Ecto neural progenitor cell (in vitro differentiated cells): Measurements from ENCODE around the gene IDH2.
"Not testable (repeated sequence)": the region's sequence is repeated elsewhere in the genome, so short reads cannot be mapped to it uniquely, and the experiment has no call there.

Experiments
- DNase-seq: peaks from one replicate; pipeline ENCODE4 v3.0.0-alpha.2; 2018; ENCODE audit warnings: low spot score

Gene IDH2

DNA sequence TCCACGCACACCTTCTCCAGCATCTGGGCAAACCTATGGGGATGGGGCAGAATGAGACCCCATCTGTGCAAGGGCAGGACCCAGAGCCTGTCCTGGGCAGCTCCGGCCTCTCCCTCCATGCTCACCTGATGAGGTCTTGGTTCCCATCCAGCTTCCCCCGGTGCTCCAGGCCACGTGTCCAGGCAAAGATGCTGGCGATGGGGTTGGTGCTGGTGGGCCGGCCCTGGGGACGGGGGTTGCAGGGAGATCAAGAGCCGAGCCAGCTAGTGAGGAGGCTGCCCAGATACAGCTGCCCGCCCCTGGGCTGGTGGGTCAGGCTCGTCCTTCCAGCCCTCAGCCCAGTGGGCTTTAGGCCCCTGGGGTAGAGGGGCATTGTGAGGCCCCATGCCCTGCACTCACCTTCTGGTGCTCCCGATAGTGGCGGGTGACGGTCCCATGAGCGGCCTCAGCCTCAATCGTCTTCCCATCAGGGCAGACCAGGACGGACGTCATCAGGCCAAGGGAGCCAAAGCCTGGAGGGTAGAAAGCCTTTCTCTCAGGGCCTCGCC is 17.3 kb downstream of the IDH2 start:
- no peak for DNase-seq

DNA sequence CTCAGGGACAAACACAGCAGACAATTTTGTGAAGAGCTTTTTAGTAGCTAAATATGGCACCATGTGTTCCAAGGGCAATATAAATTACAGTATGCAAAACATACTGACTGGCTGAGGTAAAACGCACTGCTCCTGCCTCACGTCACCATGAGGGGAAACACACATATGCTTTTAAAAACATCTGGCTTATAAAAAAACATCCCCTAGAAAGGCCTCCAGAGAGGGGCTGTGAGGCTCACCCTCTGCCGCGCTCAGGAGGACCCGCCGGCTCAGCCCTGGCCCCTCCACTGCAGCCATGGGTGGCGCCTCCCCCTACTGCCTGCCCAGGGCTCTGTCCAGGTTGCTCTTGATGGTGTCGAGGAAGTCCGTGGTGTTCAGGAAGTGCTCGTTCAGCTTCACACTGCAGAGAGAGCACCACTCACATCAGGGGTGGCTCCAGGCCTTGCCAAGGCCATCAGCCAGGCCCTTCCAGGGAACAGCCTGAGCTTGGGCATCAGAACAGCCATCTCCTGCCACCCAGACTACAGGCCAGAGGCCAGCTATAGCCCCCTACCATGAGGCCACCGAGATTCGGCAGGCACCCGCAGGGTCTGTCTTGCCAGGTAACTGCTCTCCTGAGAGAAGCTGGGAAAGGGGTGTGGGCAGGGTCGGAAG is 18.2 kb downstream of the IDH2 start:
- DNase-seq = no peak

DNA sequence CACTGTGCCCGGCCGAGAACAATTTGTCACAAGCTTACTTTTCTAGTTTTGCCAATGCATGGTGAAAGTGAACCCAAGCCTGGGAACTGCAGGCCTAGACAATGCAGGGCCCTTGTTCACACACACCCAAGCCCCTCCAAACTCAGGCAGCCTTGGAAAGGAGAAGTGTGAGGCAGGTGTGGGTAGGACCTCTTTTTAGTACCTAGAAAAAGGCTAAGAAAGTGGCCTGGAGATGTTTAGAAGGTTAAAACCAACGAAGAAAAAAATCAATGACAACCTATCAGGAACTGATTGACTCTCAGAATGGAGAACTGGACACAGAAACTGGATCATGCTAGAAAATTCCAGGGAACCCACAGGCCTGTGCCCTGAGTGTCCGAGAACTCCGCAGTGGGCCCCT is 18.8 kb downstream of the IDH2 start:
- no peak for DNase-seq

DNA sequence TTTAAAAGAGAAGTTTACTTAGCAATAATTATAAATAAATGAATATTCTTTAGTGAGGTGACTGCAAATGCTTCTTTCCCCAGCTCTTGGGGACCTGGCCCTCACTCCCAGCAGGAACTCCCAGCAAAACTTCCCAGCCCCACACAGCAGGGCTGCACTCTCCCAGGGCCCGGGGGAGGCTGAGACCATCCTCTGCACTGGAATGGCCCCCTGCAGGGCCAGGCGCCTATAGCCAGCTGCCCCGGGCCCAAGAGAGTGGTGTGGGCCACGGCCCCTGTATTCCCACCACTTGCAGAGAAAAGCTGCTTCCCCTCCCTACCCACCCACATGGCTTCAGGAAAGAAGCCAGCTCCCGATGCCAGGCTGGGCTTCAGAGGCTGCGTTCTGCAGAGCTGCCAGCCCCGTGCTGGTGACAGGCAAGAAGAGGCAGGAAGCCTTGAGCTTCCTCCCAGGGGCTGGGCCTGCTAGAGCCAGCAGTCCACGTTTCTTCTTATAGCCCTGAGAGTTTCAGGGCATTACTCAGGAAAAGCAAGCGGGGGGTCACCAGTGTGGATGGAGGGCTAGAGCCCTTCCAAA is 20.0 kb downstream of the IDH2 start:
- no peak for DNase-seq

DNA sequence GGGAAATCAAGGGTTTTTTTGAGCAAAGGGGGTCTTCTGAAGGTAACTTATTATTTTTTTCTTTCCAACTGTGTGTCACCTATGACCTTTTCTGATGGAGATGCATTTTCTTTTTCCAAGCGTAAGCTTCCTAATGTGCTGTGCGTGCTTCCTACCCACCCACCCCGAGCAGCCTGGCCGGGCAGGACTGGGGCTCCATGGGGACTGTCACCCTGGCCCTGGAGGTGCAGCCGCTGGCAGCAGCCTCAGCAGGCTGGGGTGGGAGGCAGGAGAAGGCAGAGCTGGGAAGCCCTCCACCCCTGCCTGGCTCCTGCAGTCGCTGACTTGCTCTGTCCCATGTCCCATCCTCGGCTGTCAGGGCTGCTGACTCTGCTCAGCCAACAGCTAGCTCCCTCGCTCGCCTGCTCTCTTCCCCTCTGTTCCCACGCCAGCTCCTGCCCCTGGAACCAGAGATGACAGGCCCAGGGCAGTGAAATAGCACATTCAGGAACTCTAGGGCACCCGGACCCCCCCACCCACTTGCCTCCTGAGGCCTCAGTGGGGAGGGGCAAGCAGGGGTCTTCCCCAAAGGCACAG is 21.4 kb downstream of the IDH2 start:
- DNase-seq = no peak

- no peak for DNase-seq
Observed at GRCh38 chr15:90080458-90080755, 21.9 kb downstream of the IDH2 start.

DNA sequence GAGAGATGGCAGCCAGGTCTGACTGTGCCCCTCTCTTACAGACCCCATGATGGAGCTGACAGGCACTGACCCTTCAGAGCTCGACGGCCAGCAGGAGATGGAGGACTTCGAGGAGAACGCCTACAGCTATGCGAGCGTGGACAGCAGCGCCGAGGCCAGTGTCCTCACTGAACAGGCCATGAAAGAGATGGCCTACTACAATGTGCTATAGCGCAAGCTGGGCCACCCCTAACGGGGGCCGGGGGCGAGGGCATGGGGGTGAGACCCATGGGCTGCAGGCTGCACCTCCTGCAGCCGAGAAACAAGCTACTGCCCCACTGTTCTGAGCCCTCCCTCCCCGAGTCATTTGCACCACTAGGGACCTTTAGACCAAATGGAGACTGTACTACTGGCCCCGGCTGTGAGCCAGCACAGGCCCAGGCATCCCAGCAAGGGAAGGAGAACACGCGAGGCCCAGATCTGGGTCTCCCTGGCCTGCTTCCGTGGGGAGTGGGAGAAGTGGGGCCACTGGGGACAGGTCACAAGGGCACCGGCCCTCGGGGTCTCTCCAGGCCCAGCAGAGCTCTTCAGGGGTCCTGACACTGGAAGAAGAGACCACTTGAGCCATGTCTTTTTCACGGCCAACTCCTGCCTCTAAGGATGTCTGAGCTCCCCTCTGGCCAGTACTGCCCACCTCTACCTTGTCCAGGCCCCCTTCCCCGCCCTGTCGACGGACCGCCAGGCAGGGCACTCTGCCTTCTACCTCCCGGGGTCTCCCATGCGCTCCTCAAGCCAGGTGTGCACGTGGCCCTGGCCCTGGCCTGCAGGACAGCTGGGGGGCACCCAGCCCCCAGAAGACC is 22.4 kb downstream of the IDH2 start:
- DNase-seq = no peak

DNA sequence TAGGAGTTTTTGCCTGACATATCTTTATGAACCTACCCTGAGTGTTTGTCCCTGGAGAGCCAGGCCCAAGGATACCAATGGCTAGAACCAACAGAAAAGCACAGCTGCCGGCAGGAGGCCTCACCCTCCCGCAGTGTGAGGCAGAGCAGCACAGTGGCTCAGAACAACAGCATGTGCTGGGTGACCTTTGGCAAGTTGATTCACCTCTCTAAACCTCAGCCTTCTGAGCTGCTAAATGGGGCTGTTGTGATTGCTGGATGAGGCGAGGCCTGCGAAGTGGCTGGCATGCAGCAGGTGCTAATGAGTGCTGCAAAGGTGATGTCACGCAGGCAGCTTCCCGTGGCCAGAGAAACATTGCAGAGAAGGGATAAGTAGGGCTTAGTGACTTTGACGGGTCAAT is 23.3 kb downstream of the IDH2 start:
- no peak for DNase-seq

- no peak for DNase-seq
Observed at GRCh38 chr15:90076716-90077115, 25.6 kb downstream of the IDH2 start.

DNA sequence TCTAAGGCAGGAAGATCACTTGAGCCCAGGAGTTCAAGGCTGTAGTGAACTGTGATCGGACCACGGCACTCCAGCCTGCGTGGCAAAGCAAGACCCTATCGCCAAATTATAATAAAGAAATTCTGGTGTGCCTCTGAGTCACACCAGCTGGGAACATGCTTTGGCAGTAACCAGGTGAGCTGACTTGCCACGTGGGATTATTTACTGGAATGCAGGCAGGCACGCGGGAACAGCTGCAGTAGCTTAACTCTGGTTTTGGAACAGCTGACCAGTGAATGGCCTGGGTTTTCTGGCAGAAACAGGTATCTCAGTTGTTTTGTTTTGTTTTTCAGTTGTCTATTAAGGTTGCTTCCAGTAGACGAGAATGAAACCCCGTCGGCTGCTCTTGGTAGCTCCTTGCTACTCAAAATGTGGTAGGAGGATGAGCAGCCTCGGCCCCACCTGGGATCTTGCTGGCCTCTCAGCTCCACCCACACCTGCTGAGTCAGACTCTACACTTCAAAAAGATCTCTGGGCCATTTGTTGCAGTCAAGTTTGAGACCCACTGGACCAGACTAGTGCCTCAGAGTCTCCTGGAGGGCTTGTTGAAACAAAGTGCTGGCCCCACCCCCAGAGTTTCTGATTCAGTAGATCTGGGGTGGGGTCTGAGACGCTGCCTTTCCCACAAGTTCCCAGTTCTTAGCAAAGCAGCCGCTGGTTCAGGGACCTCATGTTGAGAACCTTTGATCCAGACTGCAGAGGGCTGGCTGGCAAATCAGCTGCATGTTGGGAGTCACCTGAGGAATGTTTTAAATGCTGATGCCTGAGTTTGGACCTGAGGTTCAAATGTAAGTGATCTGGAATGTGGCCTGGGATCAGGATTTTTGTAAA is 26.6 kb downstream of the IDH2 start:
- no peak for DNase-seq

DNA sequence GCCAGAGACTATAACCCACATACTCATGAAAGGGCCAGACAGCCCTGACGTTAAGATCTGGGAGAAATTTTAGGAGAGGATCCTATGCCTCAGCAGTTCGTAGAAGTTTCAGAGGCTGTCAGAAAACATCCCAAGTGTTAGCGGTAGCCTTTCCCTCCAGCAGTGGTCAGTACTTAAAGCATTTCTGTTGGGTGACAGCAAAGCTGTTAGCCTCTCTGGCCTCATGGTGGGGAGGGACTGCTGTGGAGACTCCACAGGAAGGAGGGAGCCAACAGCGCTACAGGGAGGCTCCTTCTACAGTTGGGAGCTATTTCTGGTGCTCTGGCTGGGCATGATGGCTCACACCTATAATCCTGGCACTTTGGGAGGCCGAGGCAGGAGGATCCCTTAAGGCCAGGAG is 27.4 kb downstream of the IDH2 start:
- DNase-seq = no peak

GRCh38 chr15:90074023-90074422 is 28.2 kb downstream of the IDH2 start:
- DNase-seq = no peak

DNA sequence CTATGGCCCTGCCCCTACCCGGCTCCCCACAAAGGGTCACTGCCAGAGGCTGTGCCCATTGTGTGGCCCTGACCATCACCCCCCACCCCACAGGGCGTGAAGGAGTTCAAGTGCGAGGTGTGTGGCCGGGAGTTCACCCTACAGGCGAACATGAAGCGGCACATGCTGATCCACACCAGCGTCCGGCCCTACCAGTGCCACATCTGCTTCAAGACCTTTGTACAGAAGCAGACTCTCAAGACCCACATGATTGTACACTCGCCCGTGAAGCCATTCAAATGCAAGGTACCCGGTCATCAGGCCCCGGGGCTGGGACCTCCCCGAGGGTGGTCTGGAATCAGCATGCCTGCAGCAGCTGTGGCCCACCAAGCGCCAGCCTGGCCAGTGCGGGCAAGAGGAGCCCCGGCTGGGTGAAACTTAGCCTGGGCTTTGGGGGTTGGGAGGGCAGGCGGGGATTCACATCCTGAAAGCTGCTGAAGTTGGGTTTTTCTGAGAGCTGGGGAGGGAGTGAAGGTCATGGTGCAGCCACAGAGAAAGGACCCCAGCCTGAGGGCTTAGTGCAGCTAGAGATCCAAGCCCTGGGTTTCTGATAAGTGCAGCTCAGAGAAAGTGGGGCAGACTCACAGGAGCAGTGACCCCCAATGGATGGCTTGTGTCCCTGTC is 29.2 kb downstream of the IDH2 start:
- peak; percentile 45 for DNase-seq

DNA sequence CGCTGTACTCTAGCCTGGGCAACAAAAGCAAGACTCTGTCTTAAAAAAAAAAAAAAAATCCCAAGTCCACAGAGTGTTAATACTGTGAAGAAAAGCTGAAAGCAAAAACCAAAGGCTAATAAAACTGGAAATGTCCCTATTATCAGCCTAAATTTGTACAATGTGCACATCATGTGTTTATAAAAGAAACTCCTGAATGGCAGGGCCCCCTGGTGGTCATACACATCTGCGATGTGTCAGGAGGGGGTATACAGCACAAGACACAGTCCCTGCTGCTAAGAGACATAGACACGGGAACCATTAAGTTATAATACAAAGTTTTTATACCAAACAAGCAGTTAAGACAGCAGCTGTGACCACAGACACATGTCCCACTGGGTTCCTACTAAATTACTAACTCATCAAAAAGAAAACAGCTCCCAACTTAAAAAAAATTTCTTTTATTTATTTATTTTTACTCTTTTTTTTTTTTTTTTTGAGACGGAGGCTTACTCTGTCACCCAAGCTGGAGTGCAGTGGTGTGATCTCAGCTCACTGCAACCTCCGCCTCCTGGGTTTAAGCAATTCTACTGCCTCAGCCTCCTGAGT is 31.0 kb downstream of the IDH2 start:
- DNase-seq = no peak

DNA sequence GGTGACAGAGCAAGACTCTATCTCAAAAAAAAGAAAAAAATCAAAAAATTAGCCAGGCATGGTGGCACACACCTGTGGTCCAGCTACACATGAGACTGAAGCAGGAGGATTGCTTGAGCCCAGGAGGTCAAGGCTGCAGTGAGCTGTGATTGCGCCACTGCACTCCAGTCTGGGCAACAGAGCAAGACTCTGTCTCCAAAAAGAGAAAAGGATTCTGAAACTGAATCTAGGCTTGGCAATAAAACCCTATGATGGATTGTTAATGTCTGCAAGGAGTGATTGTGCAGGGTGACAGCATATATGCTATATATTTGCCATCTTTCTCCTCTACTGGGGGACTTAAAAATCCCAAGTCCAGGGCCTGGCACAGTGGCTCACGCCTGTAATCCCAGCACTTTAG is 31.6 kb downstream of the IDH2 start:
- DNase-seq = not testable (repeated sequence)

DNA sequence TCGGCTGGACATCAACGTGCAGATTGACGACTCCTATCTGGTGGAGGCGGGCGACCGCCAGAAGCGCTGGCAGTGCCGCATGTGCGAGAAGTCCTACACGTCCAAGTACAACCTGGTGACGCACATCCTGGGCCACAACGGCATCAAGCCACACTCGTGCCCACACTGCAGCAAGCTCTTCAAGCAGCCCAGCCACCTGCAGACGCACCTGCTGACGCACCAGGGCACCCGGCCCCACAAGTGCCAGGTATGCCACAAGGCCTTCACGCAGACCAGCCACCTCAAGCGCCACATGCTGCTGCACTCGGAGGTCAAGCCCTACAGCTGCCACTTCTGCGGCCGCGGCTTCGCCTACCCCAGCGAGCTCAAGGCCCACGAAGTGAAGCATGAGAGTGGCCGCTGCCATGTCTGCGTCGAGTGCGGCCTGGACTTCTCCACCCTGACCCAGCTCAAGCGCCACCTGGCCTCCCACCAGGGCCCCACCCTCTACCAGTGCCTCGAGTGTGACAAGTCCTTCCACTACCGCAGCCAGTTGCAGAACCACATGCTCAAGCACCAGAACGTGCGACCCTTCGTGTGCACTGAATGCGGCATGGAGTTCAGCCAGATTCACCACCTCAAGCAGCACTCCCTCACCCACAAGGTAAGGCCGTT is 34.2 kb downstream of the IDH2 start:
- DNase-seq = no peak

GRCh38 chr15:90067181-90067952 is 34.9 kb downstream of the IDH2 start:
- no peak for DNase-seq

DNA sequence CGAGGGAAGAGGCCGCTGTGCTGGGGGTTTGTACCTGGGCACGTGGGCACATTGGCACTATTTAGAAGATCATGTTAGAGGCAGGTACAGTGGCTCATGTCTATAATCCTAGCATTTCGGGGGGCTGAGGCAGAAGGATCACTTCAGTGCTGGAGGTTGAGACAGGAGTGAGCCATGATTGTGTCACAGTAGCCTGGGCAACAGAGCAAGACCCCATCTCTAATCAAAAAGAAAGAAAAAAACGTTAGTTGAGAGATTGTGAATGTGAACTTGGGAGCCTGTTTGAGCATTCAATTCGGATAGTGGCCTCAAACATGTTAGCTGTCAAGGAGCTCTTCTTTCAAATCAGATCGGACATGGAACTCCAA is 36.6 kb downstream of the IDH2 start:
- DNase-seq = no peak

DNA sequence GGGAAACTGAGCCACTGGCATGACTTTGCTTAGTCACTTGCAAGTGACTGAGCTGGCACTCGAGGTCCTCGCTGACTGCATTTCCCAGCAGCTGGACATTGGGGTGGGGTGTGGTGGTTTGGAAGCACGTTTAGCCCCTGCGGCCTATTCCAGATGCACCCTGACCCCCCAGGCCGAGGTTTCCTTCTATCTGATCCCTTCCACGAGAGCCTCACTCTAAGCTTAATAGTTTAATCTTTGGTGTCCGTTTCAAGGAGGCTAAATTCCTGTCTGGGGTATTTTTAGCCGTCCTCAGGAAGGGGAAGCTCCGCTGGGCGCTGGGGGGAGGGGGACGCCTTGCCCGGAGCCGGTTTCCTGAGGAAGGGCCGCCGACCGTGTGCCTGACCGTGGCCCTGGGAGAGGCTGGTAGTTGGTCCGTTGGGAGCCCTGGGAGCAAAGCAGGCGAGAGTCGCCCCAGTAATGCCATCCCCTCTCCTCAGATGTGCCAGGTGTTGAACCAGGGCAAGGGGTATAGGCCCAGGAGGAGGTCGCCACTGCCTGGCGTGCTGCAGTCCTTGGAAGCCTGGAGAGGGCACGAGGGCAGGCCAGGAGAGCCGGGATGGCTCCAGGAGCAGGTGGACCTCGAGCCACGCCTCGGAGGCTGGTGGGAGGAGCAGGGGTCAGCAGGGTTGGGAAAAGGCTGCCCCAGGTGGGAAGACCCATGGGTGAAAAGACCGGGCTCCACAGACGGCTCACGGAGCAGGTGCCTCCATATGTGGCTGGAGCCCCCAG is 37.2 kb downstream of the IDH2 start:
- DNase-seq = no peak
